HG03442 (cell line): ENCODE data around the gene RNF169.
"Not testable (repeated sequence)": the region's sequence is repeated elsewhere in the genome, so short reads cannot be mapped to it uniquely, and the experiment has no call there.

Experiments
- ATAC-seq: cut with Tn5 transposase; IDR thresholded peaks from one replicate; pipeline ENCODE4 v1.9.1; 2021; ENCODE audit warnings: mild to moderate bottlenecking, moderate library complexity; ENCODE audit not compliant: unreplicated experiment

RNF169 gene

GRCh38 chr11:74729397-74729796, 19.3 kb upstream of the RNF169 start:
- ATAC-seq: no peak

DNA sequence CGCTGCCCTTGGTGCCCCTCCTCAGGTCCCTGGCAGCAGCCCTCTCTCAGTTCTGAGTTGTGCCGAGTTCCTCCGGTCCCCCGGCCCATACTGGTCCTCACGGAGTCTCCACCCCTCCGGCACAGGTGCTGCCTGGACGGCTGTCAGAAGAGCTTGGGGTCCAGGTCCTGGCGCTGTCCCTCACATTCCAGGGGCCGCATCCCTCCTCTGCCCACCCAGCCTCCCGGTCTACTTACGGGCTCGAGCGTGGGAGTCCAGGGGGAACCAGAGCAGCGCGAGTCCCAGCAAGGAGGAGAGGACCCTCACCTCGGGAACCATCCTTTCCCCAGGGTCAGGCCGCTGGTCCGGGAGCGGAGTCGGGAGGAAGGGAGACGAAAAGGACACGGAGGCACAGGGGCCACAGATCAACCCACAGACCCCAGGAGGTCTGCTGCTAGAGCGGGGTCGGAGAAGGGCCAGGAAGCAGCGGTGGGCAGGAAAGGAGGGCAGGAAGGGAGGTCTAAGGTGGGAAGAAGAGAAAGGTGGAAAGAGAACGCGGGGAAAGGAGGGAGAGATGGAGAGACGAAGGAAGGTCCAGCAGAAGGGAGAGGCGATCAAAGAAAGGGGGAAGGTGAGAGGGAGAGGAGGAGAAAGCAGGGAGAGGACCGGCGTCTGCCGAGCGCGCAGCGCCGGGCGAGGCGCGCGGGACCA, 17.9 kb upstream of the RNF169 start:
- no peak for ATAC-seq

DNA sequence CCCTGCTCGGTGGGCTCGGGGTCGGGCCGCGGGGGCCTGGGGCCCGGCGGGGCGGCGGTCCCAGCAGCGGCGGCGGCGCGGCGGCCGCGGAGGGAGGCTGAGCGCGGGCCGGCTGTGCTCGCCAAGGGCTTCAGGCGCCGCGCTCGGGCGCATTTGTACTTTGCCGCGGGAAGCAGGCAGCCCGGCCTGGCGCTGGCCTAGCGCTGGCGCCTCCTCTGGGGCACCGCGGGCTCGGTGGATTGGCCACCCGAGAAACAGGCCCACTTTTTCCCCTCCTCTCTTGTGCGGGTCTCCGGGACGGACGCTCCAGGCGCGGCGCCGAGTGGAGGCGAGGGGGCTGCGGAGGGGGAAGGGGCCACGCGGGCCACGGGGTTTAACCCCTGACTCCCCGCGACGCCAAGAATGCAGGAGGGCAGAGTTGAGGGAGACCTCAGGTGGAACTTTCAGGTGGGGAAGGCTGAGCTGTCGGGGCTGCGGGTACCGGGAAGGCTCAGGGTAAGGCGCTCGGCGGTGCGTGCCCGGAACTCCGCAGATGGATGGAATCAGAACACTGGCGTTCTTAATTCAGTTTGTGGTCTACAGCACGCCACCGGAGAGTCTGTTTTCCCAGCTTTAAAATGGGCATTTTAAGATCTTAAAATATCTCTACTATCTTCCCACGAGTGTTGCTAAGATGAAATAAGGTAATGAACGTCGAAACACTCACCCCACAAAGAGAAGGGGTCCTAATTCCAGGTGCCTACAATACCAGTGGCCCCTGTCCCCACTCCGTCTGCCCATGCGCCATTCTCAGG, 17.2 kb upstream of the RNF169 start, which contains the start of gene CHRDL2:
Gene CHRDL2, minus strand, starts transcription at position 126 of the 794 bp plus-strand sequence. CDS start 538 bp downstream, outside the sequence.
- ATAC-seq: no peak

DNA sequence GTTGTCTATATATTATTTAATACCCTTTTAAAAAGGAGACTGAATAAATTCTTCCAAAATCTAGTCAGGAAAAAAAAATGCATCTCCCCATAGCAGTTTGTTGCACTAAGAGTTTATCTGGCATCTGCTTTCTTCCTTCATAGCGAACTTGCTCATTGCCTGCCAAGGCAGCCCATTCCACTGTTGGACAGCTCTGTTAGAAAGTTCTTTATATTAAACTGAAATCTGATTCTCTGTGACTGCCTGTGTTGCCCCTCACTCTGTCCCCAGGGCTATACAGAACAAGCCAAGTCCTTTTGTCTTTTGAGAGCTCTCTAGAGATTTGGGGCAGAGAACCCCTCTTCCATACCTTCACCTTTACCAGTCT, 14.1 kb upstream of the RNF169 start:
- ATAC-seq: no peak

DNA sequence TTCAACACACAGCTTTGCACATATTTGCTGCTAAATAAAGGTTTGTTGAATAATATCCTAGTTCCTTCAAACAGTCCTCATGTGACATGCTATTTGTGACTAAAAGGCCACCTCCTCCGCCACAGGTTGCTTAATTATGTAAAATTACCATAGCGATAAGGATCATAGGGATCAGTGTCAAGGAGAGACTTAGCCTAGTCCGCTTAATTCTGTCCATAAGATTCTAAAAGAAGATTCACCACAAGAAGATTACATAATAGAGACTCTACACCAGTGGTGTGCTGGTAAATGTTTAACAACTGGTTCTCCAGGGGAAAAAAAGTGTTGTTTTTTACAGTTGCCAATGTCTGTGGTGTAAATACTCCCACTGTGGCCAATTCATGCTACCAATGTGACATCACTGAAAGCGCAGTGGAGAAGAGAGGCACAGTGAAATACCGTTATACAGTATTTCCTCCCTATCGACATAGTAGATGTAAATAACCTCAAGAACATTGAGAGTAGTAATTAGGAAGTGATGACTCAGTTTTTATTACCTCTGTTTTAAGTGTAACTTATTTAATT, 13.2 kb upstream of the RNF169 start:
- ATAC-seq: no peak

DNA sequence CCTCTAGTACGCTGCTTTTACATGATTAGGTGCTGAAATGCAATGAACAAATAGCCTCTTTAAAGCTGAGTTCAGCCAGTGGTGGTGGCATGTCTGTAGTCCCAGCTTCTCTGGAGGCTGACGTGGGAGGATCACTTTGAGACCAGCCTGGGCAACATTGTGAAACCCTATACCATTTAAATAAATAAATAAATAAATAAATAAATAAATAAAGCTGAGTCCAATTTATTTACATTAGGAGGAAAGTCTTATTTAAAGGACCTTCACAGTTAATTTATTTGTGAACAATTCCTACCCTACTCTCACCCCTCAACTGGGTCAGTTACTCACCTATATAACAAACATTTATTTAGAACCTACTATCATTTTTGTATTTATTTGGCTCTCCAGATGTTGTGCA, 12.6 kb upstream of the RNF169 start:
- ATAC-seq: no peak

DNA sequence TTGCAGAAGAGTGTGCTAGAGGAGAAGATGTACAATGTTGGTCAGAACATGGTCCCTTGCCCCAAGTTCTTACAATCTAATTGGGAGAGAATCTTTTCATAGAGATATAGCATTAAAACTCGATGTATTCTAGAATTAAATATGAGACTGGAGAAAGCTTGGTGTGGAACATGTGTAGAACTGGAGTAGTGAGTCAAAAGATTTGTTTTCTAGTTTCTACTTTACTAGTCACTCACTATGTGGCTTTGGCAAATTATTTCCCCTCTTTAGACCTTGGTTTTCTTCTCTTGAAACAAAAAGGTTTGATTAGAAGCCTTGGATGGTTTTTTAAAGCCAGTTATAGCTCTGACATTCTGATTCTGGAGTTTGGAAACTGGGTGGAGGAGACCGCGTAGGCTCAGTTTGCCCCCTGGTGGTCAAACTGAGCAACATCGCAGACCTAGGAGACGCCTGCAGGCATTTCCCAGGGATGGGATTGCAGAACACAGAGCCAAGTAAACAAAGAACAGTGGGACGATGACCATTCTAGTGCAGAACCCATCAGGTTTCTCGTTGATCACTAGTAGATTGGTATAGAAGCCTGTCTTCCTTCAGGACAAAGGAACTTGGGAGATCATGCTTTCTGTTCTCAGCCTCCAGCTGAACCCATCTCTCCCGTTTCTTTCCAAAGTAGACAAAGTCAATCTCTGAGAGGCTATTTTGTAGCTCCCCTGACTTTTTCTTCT, 8.9 kb upstream of the RNF169 start:
- ATAC-seq: no peak

- no peak for ATAC-seq
Observed at GRCh38 chr11:74742070-74742469, 6.6 kb upstream of the RNF169 start.

GRCh38 chr11:74743640-74744039, 5.0 kb upstream of the RNF169 start:
- no peak for ATAC-seq

DNA sequence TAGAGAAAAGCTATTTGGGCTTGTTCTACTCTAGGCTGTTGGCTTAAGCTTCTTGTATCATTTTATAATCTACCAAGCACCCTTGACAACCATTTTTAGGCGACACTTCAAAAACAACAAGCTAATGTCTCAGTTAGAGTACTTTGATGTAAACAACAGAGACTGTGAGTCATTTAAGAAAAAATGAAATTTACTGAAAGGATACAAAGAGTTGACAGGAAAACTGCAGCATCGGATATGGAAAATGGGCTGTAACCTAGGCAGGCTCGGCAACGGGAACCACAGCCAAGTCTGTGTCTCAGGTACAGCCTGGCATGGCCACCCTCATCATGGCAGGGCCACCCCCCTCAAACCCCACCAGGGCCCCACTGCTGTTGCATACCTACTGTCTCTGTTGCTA, 4.4 kb upstream of the RNF169 start:
- no peak for ATAC-seq

DNA sequence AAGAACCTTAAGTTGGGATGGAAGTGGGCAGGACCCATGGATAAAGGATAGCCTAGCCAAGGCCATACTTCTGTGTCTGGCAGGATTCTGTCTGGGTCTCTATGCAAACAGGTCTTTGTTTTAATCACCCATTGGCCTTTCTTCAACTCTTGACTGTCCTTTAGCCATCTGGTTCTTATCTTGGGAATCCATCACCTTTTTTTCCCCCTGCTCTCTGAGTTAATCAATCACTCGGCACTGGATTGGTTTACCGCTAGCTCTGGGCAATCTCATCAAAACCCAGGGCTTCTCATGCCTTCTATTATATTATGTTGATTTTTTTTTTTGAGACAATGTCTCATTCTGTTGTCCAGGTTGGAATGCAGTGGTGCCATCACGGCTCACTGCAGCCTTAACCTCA, 1.8 kb upstream of the RNF169 start:
- no peak for ATAC-seq

GRCh38 chr11:74749127-74749964, 697 bp downstream of the RNF169 start:
- ATAC-seq: peak; percentile 48

GRCh38 chr11:74749965-74750296, 1.3 kb downstream of the RNF169 start:
- ATAC-seq: no peak

GRCh38 chr11:74750598-74750997, 1.9 kb downstream of the RNF169 start:
- not testable (repeated sequence) for ATAC-seq

DNA sequence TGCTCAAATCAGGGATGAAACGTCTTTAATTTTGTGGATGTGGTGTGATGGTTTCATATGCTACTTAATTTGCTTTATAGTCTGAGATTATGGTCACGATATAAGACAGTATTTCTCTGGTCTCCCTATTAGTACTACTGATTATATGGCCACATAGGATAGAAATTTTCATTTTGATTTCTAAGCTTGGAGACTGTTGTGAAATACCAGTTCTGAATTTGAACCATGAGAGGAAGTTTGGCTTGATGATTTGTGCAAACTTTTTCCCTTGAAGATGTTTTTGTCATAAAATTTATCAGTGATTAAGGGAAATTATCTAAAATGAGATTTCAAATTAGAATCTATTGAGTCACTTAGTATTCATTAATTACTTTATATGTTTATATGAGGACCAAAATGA, 2.7 kb downstream of the RNF169 start:
- no peak for ATAC-seq

DNA sequence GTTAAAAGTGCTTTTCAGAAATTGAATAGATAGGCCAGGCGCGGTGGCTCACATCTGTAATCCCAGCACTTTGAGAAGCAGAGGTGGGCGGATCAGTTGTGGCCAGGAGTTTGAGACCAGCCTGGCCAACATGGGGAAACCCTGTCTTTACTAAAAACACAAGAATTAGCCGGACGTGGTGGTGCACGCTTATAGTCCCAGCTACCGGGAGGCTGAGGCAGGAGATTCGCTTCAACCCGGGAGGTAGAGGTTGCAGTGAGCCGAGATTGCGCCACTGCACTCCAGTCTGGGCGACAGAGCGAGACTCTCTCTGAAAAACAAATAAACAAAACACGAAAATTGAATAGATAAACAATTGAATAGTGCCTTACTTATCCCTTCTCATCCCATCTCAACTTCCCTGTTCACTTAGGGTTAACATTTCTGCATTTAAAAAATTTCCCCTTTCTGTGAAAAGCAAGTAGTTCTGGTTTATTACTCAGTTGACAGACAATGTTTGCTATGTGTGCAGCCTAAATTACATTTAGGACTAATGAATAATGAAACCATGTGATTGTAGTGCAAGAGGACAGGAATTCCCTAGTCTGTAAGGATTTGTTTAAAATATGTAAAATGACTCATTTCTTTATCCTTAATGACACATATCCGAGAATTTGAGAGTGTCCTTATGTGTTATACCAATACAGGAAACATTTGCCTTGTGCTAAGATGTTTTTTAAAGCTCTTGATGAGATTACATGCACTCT, 6.0 kb downstream of the RNF169 start:
- no peak for ATAC-seq

DNA sequence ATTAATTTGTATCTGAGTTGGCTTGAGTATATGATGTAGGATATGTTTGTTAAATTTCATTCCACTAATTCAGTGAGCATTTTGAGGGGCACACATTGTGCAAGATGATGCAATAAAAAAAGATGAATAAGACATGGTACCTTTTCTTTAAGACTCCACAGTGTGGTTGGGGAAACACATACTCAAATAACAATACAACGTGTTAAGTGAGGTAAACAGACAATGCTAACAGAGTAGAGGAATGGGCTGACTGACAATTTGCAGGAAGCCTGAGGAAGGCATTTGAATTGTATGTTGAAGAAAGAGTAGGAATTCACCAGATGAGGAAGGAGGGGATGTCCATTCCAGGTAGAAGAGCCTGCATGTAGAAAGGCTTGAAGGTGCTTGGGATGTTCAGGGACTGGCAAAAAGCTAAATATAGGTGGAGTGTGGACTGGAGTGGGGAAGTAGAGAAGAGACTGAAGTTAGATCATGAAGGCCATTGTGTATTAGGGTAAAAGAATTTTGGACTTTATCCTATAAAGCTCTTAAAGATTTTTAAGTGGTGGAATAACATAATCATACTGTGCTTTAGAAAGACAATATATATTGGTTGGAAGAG, 6.8 kb downstream of the RNF169 start:
- no peak for ATAC-seq

GRCh38 chr11:74756571-74756970, 7.9 kb downstream of the RNF169 start:
- ATAC-seq: no peak

DNA sequence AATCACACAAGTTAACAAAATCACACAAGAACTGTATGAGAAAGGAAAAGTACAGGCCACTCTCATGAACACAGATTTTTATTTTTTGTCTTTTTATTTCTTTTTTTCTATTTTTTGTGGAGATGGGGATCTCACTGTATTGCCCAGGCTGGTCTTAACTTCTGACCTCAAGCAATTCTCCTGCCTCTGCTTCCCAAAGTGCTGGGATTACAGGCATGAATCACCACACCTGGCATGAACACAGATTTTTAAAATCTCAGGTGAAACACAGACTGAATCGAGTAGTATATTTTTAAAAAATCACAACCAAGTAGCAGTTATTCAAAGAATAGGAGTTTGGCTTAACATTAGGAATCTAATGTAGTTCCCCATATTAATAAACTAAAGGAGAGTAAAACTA, 18.3 kb downstream of the RNF169 start:
- ATAC-seq: no peak
